ENCODE data around the gene C22orf42. TPM values are rescaled to one million over a fixed set of nuclear protein-coding genes. Genes with fewer than 3 reads are reported as not detected.
A peak's percentile ranks its signal among the peaks of the same experiment; 100 is the strongest.

C22orf42 gene
- total RNA-seq, 1 experiment from 2014 or later: not detected

GRCh38 chr22:32122899-32123298, 36.2 kb downstream of the C22orf42 start:
- ChIA-PET CTCF (no interaction called here), POLR2A (ENCODE audit: low non-redundant PET) (no interaction called here)
- Histone ChIP-seq H3K4me1 (ENCODE audit: insufficient read depth, low read length, poor library complexity, severe bottlenecking) (no peaks in the 10 kb centered on the region), H3K27me3 (replicated peaks; ENCODE audit: insufficient read depth, low read depth, low read length, poor library complexity) (no peaks in the 10 kb centered on the region), H3K36me3 (ENCODE audit: insufficient read depth, low read length, poor library complexity, severe bottlenecking) (no peaks in the 10 kb centered on the region), H3K9me3 (ENCODE audit: low read depth, low read length, poor library complexity, severe bottlenecking) (no peaks in the 10 kb centered on the region), H3K4me3 (ENCODE audit: low read depth, low read length, poor library complexity, severe bottlenecking) (no peak overlapping the region), H3K27ac (ENCODE audit: low read depth, low read length, poor library complexity, severe bottlenecking) (no peak overlapping the region)
- no peak for DNase-seq (ENCODE audit: low spot score)
- intact Hi-C loops (cut with micrococcal nuclease; ENCODE audit: unreplicated experiment): no loop called here
- no TSS peak for BruUV-seq (replicated peaks)
- TF ChIP-seq CTCF (conservative IDR thresholded peaks at IDR 0.05; ENCODE audit: low read depth, low read length): no peak
- TF ChIP-seq EZH2 (IDR thresholded peaks at IDR 0.05; ENCODE audit: borderline replicate concordance, low read depth, low read length, poor library complexity, severe bottlenecking): no peak

GRCh38 chr22:32120603-32121002, 38.5 kb downstream of the C22orf42 start:
- TF ChIP-seq EZH2 (IDR thresholded peaks at IDR 0.05; ENCODE audit: borderline replicate concordance, low read depth, low read length, poor library complexity, severe bottlenecking) (no peak), CTCF (conservative IDR thresholded peaks at IDR 0.05; ENCODE audit: low read depth, low read length) (no peak)
- no peak for DNase-seq (ENCODE audit: low spot score)
- Histone ChIP-seq H3K9me3 (ENCODE audit: low read depth, low read length, poor library complexity, severe bottlenecking) (no peaks in the 10 kb centered on the region), H3K4me3 (ENCODE audit: low read depth, low read length, poor library complexity, severe bottlenecking) (no peak overlapping the region), H3K4me1 (ENCODE audit: insufficient read depth, low read length, poor library complexity, severe bottlenecking) (no peaks in the 10 kb centered on the region), H3K27me3 (replicated peaks; ENCODE audit: insufficient read depth, low read depth, low read length, poor library complexity) (peaks cover 9% of the 10 kb centered on the region), H3K36me3 (ENCODE audit: insufficient read depth, low read length, poor library complexity, severe bottlenecking) (no peaks in the 10 kb centered on the region), H3K27ac (ENCODE audit: low read depth, low read length, poor library complexity, severe bottlenecking) (no peak overlapping the region)
- CTCF ChIA-PET: no interaction called here
- no TSS peak for BruUV-seq (replicated peaks)
- POLR2A ChIA-PET (ENCODE audit: low non-redundant PET): no interaction called here
- intact Hi-C loops (cut with micrococcal nuclease; ENCODE audit: unreplicated experiment): no loop called here

- Histone ChIP-seq H3K27me3 (replicated peaks; ENCODE audit: insufficient read depth, low read depth, low read length, poor library complexity) (peaks cover 18% of the 10 kb centered on the region), H3K4me1 (ENCODE audit: insufficient read depth, low read length, poor library complexity, severe bottlenecking) (no peaks in the 10 kb centered on the region), H3K36me3 (ENCODE audit: insufficient read depth, low read length, poor library complexity, severe bottlenecking) (no peaks in the 10 kb centered on the region), H3K9me3 (ENCODE audit: low read depth, low read length, poor library complexity, severe bottlenecking) (no peaks in the 10 kb centered on the region), H3K27ac (ENCODE audit: low read depth, low read length, poor library complexity, severe bottlenecking) (no peak overlapping the region), H3K4me3 (ENCODE audit: low read depth, low read length, poor library complexity, severe bottlenecking) (no peak overlapping the region)
- ChIA-PET CTCF (no interaction called here), POLR2A (ENCODE audit: low non-redundant PET) (no interaction called here)
- intact Hi-C loops (cut with micrococcal nuclease; ENCODE audit: unreplicated experiment): no loop called here
- no TSS peak for BruUV-seq (replicated peaks)
- DNase-seq (ENCODE audit: low spot score): no peak
- no peak for TF ChIP-seq EZH2 (IDR thresholded peaks at IDR 0.05; ENCODE audit: borderline replicate concordance, low read depth, low read length, poor library complexity, severe bottlenecking)
- TF ChIP-seq CTCF (conservative IDR thresholded peaks at IDR 0.05; ENCODE audit: low read depth, low read length): 0 out of 2 replicates have a peak, but pooled peaks have one; percentile 11
These were observed 39.4 kb downstream of the C22orf42 start for GRCh38 chr22:32119568-32120235.
